ENCODE results near the gene TEAD3. TPM values are rescaled to one million over a fixed set of nuclear protein-coding genes. Genes with fewer than 3 reads are reported as not detected.

Gene TEAD3
- total RNA-seq, 1 experiment from 2014 or later = 7.3 TPM

GRCh38 chr6:35512740-35513139 is 15.9 kb upstream of the TEAD3 start, which contains the start of gene TULP1:
TSS of gene TULP1 (minus strand) at chr6:35512896. CDS start at chr6:35512858, 38 bp downstream.
- no peak for DNase-seq (ENCODE audit: low read depth)

GRCh38 chr6:35512006-35512405 is 15.1 kb upstream of the TEAD3 start:
- DNase-seq (ENCODE audit: low read depth) = no peak

- DNase-seq (ENCODE audit: low read depth) = no peak
Measured at GRCh38 chr6:35511562-35511941, 14.7 kb upstream of the TEAD3 start.

- no peak for DNase-seq (ENCODE audit: low read depth)
Measured at GRCh38 chr6:35510916-35511561, 14.2 kb upstream of the TEAD3 start.

GRCh38 chr6:35508542-35508941 is 11.7 kb upstream of the TEAD3 start:
- no peak for DNase-seq (ENCODE audit: low read depth)

- DNase-seq (ENCODE audit: low read depth) = no peak
Measured at GRCh38 chr6:35508027-35508426, 11.1 kb upstream of the TEAD3 start.

GRCh38 chr6:35507221-35507620 is 10.3 kb upstream of the TEAD3 start:
- DNase-seq (ENCODE audit: low read depth) = no peak

- no peak for DNase-seq (ENCODE audit: low read depth)
Measured at GRCh38 chr6:35506536-35506935, 9.7 kb upstream of the TEAD3 start.

GRCh38 chr6:35505999-35506412 is 9.1 kb upstream of the TEAD3 start:
- DNase-seq (ENCODE audit: low read depth) = no peak

- no peak for DNase-seq (ENCODE audit: low read depth)
Measured at GRCh38 chr6:35503534-35503933, 6.7 kb upstream of the TEAD3 start.

GRCh38 chr6:35501784-35502183 is 4.9 kb upstream of the TEAD3 start:
- DNase-seq (ENCODE audit: low read depth) = no peak

GRCh38 chr6:35500782-35501181 is 3.9 kb upstream of the TEAD3 start:
- DNase-seq (ENCODE audit: low read depth) = peak; percentile 56

- DNase-seq (ENCODE audit: low read depth) = no peak
Measured at GRCh38 chr6:35499372-35499771, 2.5 kb upstream of the TEAD3 start.

- DNase-seq (ENCODE audit: low read depth) = no peak
Measured at GRCh38 chr6:35498422-35499067, 1.7 kb upstream of the TEAD3 start.

GRCh38 chr6:35497571-35498421 is 917 bp upstream of the TEAD3 start:
- DNase-seq (ENCODE audit: low read depth) = peak; percentile 93

- peak; percentile 66 for DNase-seq (ENCODE audit: low read depth)
Measured at GRCh38 chr6:35496036-35496840, 641 bp downstream of the TEAD3 start.

GRCh38 chr6:35495258-35496035 is 1.4 kb downstream of the TEAD3 start:
- DNase-seq (ENCODE audit: low read depth) = no peak

GRCh38 chr6:35494161-35494563 is 2.7 kb downstream of the TEAD3 start:
- DNase-seq (ENCODE audit: low read depth) = no peak

GRCh38 chr6:35493307-35493983 is 3.4 kb downstream of the TEAD3 start:
- DNase-seq (ENCODE audit: low read depth) = no peak

GRCh38 chr6:35492974-35493284 is 4.0 kb downstream of the TEAD3 start:
- no peak for DNase-seq (ENCODE audit: low read depth)

Data from Daoy (cell line).